MG63 (cell line): Measurements from ENCODE around the gene CLVS2. TPM values are rescaled to one million over a fixed set of nuclear protein-coding genes. Genes with fewer than 3 reads are reported as not detected.

Source experiments
- DNase-seq: peaks from one replicate; pipeline ENCODE4 v3.0.0-alpha.2; 2020
- H3K27me3 ChIP-seq: fragments of 250-450 bp; sonication (Bioruptor Pico); 2 replicates; pipeline ENCODE4 v1.5.1; 2020; ENCODE audit warnings: mild to moderate bottlenecking, moderate library complexity
- H3K36me3 ChIP-seq: fragments of 250-450 bp; sonication (Bioruptor Pico); 2 replicates; pipeline ENCODE4 v1.5.1; 2020; ENCODE audit warnings: mild to moderate bottlenecking, moderate library complexity
- H3K4me3 ChIP-seq: fragments of 250-450 bp; sonication (Bioruptor Pico); 2 replicates; pipeline ENCODE4 v1.5.1; 2020; ENCODE audit warnings: mild to moderate bottlenecking, moderate library complexity
- H3K9me3 ChIP-seq: fragments of 250-450 bp; sonication (Bioruptor Pico); 2 replicates; pipeline ENCODE4 v1.5.1; 2020; ENCODE audit warnings: mild to moderate bottlenecking, moderate library complexity
- total RNA-seq: library from RNA; depleted of rRNA; stranded (reverse); fragments of >200 nt; shearing (Covaris generic); gene quantifications from 2 replicates; pipeline ENCODE4 v1.2.3, GENCODE V29; 2014; ENCODE audit warnings: low replicate concordance

CLVS2 gene
- total RNA-seq, 1 experiment from 2014 or later: not detected

DNA sequence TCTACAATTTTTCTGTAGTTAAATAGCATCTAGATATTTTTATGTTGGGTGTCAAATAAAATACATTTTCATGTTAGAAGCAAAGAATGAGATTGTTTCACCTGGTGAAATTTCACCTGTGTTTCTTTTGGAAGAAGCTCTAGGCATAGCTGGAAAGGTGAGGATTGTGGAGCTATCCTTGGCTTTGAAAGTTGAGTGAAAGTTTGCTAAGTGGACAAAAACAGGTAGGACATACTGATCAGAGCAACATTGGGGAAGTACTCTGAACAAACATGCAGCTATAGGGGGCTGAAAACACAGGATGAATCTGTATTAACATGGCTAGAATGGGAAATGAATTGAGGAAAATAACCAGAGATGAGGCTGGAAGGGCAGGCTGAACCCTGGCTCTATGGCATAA lies 18.8 kb downstream of the CLVS2 start:
- H3K36me3 ChIP-seq: no peaks in the 10 kb centered on the region
- no peak overlapping the region for H3K4me3 ChIP-seq
- no peaks in the 10 kb centered on the region for H3K9me3 ChIP-seq
- no peaks in the 10 kb centered on the region for H3K27me3 ChIP-seq
- DNase-seq: no peak

DNA sequence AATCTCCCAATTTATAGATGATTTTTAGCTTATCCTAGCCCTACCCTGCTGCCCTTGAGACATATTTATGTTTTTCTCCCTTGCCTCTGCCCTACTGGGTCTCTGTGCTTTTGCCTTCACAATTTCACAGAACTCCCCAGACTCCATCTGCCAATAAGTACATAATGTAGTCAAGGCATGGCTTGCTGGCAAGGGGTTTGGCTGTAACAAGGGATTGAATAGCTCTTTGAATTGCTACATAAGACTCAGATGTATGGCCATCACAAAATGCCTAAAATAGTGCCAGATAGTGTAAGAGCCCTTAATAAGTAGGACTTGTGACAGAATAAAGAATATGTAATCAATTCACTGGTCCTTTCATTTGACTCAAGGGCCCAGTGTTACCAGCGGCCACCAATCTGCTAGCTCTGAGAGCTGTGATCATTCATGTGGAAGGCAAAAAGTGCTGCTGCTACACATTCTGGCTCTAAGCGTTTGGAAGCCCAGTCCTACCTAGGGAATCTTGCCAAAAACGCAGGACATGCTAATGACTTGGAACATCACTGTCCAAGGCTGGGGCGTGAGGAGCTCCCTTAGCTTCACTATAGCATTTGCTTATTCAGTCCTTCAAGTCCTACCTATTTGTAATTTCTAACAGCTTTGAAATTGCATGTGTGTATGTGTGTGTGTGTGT lies 20.5 kb downstream of the CLVS2 start:
- no peaks in the 10 kb centered on the region for H3K27me3 ChIP-seq
- H3K4me3 ChIP-seq: no peak overlapping the region
- H3K9me3 ChIP-seq: no peaks in the 10 kb centered on the region
- DNase-seq: no peak
- no peaks in the 10 kb centered on the region for H3K36me3 ChIP-seq

DNA sequence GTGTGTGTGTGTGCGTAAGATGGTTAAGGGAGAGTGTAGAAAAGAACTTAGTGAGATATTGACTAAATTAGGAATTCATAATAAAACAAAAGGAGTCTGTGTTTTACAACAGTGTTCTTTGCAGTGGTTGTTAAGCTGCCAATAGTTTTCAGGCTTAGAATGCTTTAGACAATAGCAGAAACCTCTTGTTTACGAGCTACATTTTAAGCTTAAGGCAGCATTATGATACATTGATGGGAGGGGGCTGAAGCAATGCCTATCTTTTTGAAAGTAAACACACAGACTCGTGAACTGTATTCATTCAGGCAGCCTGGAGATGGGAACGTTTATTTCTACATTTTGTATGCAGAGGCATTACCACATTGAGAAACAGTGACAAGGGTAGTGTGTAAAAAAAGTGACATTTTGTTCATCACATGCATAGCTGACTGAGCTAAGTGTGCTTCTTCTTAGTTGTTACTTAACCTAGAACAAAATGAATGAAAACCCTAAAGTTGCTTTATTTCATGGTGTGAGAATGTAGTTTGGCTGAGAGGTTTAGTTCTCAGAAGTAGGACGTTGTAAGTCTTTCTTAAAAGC lies 21.2 kb downstream of the CLVS2 start:
- Histone ChIP-seq H3K36me3 (no peaks in the 10 kb centered on the region), H3K27me3 (no peaks in the 10 kb centered on the region), H3K9me3 (no peaks in the 10 kb centered on the region), H3K4me3 (no peak overlapping the region)
- no peak for DNase-seq

GRCh38 chr6:123022975-123023374 lies 26.9 kb downstream of the CLVS2 start:
- H3K9me3 ChIP-seq: no peaks in the 10 kb centered on the region
- DNase-seq: peak; percentile 2
- no peaks in the 10 kb centered on the region for H3K36me3 ChIP-seq
- H3K27me3 ChIP-seq: no peaks in the 10 kb centered on the region
- no peak overlapping the region for H3K4me3 ChIP-seq

DNA sequence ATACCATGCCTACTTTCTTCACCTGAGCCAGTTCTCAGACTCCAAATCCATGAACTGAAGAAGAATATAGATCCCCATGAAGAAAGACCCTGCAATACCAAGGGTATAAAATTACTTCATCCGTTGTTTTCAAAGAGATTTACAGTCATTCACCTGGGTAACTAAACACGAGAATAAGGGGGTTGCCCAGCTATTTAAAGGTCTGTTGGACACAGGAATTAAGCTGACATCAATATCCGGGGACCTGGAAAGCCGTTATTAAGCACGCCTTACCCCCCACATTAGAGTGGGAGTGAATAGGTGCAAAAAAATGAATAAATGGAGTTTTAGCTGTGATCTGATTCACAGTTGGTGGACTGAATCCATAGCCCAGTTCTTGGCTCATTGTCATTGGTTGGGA lies 28.9 kb downstream of the CLVS2 start:
- H3K36me3 ChIP-seq: no peaks in the 10 kb centered on the region
- H3K9me3 ChIP-seq: no peaks in the 10 kb centered on the region
- no peak for DNase-seq
- no peak overlapping the region for H3K4me3 ChIP-seq
- H3K27me3 ChIP-seq: no peaks in the 10 kb centered on the region

GRCh38 chr6:123027408-123027807 lies 31.4 kb downstream of the CLVS2 start:
- no peak for DNase-seq
- Histone ChIP-seq H3K9me3 (no peaks in the 10 kb centered on the region), H3K4me3 (no peak overlapping the region), H3K36me3 (no peaks in the 10 kb centered on the region), H3K27me3 (no peaks in the 10 kb centered on the region)

- H3K4me3 ChIP-seq: no peak overlapping the region
- H3K9me3 ChIP-seq: no peaks in the 10 kb centered on the region
- H3K36me3 ChIP-seq: no peaks in the 10 kb centered on the region
- no peaks in the 10 kb centered on the region for H3K27me3 ChIP-seq
- no peak for DNase-seq
Observed at GRCh38 chr6:123028263-123028662, 32.2 kb downstream of the CLVS2 start.

- no peak for DNase-seq
- Histone ChIP-seq H3K4me3 (no peak overlapping the region), H3K36me3 (no peaks in the 10 kb centered on the region), H3K9me3 (no peaks in the 10 kb centered on the region), H3K27me3 (no peaks in the 10 kb centered on the region)
Observed at GRCh38 chr6:123030282-123030681, 34.2 kb downstream of the CLVS2 start.

DNA sequence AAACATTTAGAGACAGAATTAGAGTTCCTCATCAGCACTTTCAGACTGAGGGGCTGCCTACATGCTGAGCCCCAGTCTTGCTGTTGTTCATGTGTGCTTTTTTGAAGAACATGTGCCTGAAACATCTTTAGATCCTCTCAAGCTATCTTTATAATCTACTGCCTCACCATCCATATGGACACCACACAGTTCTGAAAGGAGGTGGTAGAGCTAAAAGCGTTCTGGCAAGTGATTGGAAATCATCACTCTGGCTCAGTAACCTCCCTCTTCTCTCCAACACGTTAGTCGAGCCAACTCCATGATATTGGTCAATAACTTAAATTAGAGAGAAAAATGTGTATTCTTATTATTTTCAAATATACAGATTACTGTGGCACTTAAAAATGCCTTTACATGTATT lies 40.6 kb downstream of the CLVS2 start:
- no peak overlapping the region for H3K4me3 ChIP-seq
- H3K9me3 ChIP-seq: no peaks in the 10 kb centered on the region
- no peaks in the 10 kb centered on the region for H3K36me3 ChIP-seq
- no peaks in the 10 kb centered on the region for H3K27me3 ChIP-seq
- no peak for DNase-seq

GRCh38 chr6:123039431-123039830 lies 43.4 kb downstream of the CLVS2 start:
- no peak for DNase-seq
- Histone ChIP-seq H3K9me3 (no peaks in the 10 kb centered on the region), H3K36me3 (no peaks in the 10 kb centered on the region), H3K4me3 (no peak overlapping the region), H3K27me3 (no peaks in the 10 kb centered on the region)

- Histone ChIP-seq H3K27me3 (no peaks in the 10 kb centered on the region), H3K9me3 (no peaks in the 10 kb centered on the region), H3K36me3 (no peaks in the 10 kb centered on the region), H3K4me3 (no peak overlapping the region)
- no peak for DNase-seq
Observed at GRCh38 chr6:123042401-123042800, 46.4 kb downstream of the CLVS2 start.

GRCh38 chr6:123044341-123044860 lies 48.4 kb downstream of the CLVS2 start:
- H3K27me3 ChIP-seq: no peaks in the 10 kb centered on the region
- DNase-seq: no peak

GRCh38 chr6:123053602-123054225 lies 57.7 kb downstream of the CLVS2 start:
- H3K4me3 ChIP-seq: no peak overlapping the region
- DNase-seq: no peak
- no peaks in the 10 kb centered on the region for H3K27me3 ChIP-seq
- no peaks in the 10 kb centered on the region for H3K9me3 ChIP-seq
- H3K36me3 ChIP-seq: no peaks in the 10 kb centered on the region

More at GRCh38 chr6:123044341-123044860, 48.4 kb downstream of the CLVS2 start:
- Histone ChIP-seq H3K36me3 (no peaks in the 10 kb centered on the region), H3K9me3 (no peaks in the 10 kb centered on the region), H3K4me3 (no peak overlapping the region)

DNA sequence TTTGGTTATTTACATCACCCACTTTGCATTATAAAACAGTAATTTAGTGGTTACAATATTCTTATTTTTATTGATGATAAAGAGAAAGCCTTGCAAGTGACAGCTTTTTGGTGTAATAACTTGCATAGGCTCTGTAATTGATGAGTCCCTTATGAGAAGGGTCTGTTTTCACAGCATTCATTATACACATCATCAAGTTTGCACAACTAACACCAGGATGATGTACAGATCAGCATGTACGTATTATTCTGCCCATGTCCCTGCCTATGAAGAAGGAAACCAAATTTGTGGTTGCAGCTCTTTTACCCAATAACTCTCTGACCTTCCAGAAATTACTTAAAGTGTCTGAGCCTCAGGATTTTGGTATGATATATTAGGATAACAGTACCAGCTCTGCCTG lies 59.2 kb downstream of the CLVS2 start:
- DNase-seq: no peak
- Histone ChIP-seq H3K4me3 (no peak overlapping the region), H3K9me3 (no peaks in the 10 kb centered on the region), H3K36me3 (no peaks in the 10 kb centered on the region), H3K27me3 (no peaks in the 10 kb centered on the region)

DNA sequence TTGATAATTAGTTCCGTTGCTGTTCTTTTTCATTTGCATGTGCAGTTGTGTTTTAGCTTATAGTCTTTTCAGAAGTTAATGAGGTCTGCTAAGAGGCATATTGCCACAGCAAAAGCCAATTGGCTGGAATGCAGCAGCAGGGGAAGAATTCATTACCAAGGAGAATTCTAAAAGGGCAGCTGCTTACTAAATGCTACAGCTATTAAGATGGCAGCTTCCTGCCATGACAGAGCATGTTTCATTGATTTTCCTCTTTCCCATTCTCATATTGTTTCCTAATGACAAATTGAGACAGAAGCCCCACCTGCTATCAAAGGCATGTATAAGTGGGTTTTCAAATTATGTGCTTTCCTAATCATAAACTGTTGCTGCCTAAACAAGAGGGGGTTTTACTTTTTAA lies 66.6 kb downstream of the CLVS2 start:
- Histone ChIP-seq H3K4me3 (no peak overlapping the region), H3K36me3 (no peaks in the 10 kb centered on the region), H3K27me3 (no peaks in the 10 kb centered on the region; the same call in 1 of the 2 replicates), H3K9me3 (no peaks in the 10 kb centered on the region)
- DNase-seq: no peak

DNA sequence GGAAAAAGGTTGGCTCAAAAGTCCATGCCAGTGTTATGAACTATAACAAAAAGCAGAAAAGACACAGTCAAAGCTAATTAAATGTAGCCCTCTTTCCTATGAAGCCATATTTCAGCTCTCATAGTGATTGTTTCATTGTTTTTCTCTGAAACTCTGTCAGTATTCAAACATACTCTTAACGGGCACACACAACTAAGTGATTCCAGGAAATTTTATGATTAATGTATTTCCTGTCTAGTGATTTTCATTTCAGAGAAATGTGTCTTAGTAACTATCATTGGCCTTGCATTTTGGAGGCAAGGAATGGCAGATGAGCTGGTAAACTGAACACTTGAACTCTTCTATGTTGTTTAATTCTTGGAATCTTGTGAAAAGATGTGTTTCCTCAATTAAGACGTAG lies 68.0 kb downstream of the CLVS2 start:
- H3K4me3 ChIP-seq: no peak overlapping the region
- no peaks in the 10 kb centered on the region for H3K9me3 ChIP-seq
- DNase-seq: no peak
- no peaks in the 10 kb centered on the region for H3K36me3 ChIP-seq
- no peaks in the 10 kb centered on the region; the same call in 1 of the 2 replicates for H3K27me3 ChIP-seq

GRCh38 chr6:123074616-123075015 lies 78.6 kb downstream of the CLVS2 start:
- no peak overlapping the region for H3K4me3 ChIP-seq

DNA sequence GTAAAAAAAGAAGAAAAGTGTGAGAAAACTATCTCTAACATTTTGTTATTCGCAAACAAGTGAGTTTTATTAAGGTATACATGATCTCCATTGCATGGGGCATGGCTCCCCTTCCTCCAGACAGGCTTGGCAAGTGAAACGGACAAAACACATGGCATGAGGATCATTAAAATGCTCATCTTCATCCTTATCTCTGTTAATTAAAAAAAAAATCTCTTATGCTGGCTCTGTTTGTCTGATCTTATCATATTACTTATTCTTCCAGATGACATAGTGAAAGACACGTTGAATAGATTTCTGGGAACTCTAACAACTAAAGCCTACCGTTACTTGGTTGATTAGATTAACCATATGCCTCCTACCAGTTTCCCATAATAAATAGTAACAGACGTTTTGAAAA lies 89.4 kb downstream of the CLVS2 start:
- Histone ChIP-seq H3K9me3 (no peaks in the 10 kb centered on the region), H3K36me3 (no peaks in the 10 kb centered on the region), H3K27me3 (no peaks in the 10 kb centered on the region), H3K4me3 (no peak overlapping the region)
- no peak for DNase-seq

More at GRCh38 chr6:123074616-123075015, 78.6 kb downstream of the CLVS2 start:
- H3K36me3 ChIP-seq: no peaks in the 10 kb centered on the region
- no peaks in the 10 kb centered on the region for H3K9me3 ChIP-seq
- no peak for DNase-seq
- H3K27me3 ChIP-seq: no peaks in the 10 kb centered on the region; the same call in 1 of the 2 replicates
